22Rv1 (cell line): ENCODE results near the gene MIS12.

Experiments
- CTCF ChIP-seq: fragments of 450-650 bp; IDR thresholded peaks from 2 replicates; pipeline ENCODE4 v1.5.1; 2017; ENCODE audit warnings: mild to moderate bottlenecking
- ZFX ChIP-seq: fragments of 450-650 bp; IDR thresholded peaks from 2 replicates; pipeline ENCODE4 v1.6.1; 2017; ENCODE audit warnings: antibody characterized with exemption, borderline replicate concordance

- TF ChIP-seq CTCF (no peak), ZFX (no peak)
Measured at GRCh38 chr17:5481451-5481850, 4.9 kb upstream of the MIS12 start.
